DND-41 (cell line): ENCODE data around the gene ZNF581.

ENCODE experiments used
- EZH2 ChIP-seq: IDR thresholded peaks from 3 replicates; pipeline ENCODE4 v1.6.1; 2012; ENCODE audit warnings: borderline replicate concordance, low read depth, mild to moderate bottlenecking, moderate library complexity, low read length, inconsistent platforms; ENCODE audit not compliant: severe bottlenecking
- TF ChIP-seq, protein P1 (sequence below): IDR thresholded peaks from 2 replicates; pipeline ENCODE4 v1.5.1; 2012; ENCODE audit warnings: borderline replicate concordance, low read length, moderate library complexity, mild to moderate bottlenecking; ENCODE audit not compliant: poor library complexity, severe bottlenecking; ENCODE audit errors: extremely low read depth

DNA sequence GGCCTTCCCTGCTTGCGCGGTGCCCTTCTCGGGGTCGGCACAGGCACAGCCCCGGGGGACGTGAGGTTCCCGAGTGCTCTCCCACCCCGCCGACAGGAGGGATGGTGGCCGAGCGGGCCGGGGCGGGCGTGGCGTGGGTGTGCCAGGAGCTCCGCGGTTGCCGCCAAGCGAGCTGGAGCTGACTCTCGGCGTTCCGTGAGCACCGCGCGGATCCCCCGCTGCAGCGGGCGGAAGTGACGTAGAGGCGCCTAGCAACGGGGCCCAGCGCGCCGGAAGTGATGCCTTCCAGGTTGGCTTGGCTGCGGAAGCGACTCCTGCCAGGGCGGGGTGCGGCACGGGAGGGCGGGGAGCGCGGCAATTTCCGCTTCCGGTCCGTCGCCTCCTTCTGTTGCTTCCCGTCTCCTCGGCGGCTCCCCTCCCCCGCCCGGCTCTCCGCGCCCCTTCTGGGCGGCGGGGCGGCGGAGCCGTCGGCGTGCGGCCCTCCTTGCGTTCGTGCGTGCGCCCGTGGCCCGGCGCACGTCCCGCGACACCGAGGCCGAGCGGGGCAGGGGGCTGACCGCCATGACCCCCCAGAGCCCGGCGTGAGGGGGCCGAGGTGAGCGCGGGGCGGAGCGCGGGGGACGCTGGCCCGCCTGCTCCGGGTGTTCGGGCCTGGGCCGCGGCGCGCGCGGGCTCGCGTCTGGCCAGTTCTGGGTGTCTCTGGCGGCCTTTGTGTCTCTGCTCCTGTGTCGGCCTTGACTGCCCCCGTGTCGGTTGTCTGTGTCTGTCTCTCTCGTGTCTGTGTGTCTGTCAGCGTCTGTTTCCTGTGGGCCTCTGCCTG, 31.6 kb downstream of the ZNF581 start, which contains the start of gene EPN1:
- TF ChIP-seq, protein P1, sequence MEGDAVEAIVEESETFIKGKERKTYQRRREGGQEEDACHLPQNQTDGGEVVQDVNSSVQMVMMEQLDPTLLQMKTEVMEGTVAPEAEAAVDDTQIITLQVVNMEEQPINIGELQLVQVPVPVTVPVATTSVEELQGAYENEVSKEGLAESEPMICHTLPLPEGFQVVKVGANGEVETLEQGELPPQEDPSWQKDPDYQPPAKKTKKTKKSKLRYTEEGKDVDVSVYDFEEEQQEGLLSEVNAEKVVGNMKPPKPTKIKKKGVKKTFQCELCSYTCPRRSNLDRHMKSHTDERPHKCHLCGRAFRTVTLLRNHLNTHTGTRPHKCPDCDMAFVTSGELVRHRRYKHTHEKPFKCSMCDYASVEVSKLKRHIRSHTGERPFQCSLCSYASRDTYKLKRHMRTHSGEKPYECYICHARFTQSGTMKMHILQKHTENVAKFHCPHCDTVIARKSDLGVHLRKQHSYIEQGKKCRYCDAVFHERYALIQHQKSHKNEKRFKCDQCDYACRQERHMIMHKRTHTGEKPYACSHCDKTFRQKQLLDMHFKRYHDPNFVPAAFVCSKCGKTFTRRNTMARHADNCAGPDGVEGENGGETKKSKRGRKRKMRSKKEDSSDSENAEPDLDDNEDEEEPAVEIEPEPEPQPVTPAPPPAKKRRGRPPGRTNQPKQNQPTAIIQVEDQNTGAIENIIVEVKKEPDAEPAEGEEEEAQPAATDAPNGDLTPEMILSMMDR = no peak
- TF ChIP-seq EZH2 = no peak
